ENCODE data around the gene PTMS.

DNA sequence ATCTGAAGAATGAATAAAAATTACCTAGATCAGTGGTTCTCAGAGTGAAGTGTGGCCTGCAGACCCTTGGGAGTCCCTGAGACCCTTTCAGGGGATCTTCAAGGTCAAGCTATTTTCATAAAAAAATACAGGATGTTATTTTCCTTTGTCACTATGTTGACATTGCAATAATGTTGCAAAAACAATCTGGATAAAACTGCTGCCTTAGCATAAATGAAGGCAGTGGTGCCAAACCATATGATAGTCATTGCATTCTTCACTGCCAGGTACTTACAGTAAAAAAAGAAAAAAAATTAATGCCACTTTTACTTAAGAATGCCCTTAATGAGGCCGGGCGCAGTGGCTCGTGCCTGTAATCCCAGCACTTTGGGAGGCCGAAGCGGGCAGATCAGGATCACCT, 21.1 kb downstream of the PTMS start:
- TF ChIP-seq, protein P1, sequence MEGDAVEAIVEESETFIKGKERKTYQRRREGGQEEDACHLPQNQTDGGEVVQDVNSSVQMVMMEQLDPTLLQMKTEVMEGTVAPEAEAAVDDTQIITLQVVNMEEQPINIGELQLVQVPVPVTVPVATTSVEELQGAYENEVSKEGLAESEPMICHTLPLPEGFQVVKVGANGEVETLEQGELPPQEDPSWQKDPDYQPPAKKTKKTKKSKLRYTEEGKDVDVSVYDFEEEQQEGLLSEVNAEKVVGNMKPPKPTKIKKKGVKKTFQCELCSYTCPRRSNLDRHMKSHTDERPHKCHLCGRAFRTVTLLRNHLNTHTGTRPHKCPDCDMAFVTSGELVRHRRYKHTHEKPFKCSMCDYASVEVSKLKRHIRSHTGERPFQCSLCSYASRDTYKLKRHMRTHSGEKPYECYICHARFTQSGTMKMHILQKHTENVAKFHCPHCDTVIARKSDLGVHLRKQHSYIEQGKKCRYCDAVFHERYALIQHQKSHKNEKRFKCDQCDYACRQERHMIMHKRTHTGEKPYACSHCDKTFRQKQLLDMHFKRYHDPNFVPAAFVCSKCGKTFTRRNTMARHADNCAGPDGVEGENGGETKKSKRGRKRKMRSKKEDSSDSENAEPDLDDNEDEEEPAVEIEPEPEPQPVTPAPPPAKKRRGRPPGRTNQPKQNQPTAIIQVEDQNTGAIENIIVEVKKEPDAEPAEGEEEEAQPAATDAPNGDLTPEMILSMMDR (IDR thresholded peaks at IDR 0.05; ENCODE audit: insufficient read depth, low read length), result no peak
- TF ChIP-seq, protein P2, sequence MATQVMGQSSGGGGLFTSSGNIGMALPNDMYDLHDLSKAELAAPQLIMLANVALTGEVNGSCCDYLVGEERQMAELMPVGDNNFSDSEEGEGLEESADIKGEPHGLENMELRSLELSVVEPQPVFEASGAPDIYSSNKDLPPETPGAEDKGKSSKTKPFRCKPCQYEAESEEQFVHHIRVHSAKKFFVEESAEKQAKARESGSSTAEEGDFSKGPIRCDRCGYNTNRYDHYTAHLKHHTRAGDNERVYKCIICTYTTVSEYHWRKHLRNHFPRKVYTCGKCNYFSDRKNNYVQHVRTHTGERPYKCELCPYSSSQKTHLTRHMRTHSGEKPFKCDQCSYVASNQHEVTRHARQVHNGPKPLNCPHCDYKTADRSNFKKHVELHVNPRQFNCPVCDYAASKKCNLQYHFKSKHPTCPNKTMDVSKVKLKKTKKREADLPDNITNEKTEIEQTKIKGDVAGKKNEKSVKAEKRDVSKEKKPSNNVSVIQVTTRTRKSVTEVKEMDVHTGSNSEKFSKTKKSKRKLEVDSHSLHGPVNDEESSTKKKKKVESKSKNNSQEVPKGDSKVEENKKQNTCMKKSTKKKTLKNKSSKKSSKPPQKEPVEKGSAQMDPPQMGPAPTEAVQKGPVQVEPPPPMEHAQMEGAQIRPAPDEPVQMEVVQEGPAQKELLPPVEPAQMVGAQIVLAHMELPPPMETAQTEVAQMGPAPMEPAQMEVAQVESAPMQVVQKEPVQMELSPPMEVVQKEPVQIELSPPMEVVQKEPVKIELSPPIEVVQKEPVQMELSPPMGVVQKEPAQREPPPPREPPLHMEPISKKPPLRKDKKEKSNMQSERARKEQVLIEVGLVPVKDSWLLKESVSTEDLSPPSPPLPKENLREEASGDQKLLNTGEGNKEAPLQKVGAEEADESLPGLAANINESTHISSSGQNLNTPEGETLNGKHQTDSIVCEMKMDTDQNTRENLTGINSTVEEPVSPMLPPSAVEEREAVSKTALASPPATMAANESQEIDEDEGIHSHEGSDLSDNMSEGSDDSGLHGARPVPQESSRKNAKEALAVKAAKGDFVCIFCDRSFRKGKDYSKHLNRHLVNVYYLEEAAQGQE (IDR thresholded peaks at IDR 0.05; ENCODE audit: insufficient replicate concordance, low read depth), result no peak
